ENCODE results near the gene MARCKSL1.

DNA sequence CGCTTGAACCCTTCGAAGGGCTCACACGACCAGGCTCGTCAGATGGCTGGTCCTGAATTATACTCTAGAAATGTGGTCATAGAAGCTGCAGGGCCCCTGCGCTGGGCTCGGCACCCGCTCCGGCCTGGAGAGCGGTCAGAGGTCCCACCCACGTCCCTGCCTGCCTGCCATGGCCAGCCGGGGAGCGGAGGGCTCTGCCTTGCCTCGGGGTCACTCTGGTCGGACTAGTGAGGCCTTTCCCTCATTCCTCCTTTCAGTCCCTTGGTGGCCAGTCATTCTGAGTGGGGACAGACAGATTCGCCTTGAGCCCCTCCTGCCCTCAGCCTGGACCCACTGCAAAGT is 529 bp upstream of the MARCKSL1 start:
- TF ChIP-seq SUZ12 (IDR thresholded peaks at IDR 0.05) (no peak), SP1 (IDR thresholded peaks at IDR 0.05) (no peak), TARDBP (IDR thresholded peaks at IDR 0.05) (no peak), FOXM1 (IDR thresholded peaks at IDR 0.05; ENCODE audit: borderline replicate concordance) (no peak), NFRKB (IDR thresholded peaks at IDR 0.05) (no peak), LEF1 (IDR thresholded peaks at IDR 0.05; ENCODE audit: borderline replicate concordance) (no peak), CTBP1 (IDR thresholded peaks at IDR 0.05; ENCODE audit: borderline replicate concordance) (no peak)

All from HEK293T (cell line).